Stimulated activated CD4-positive, alpha-beta T cell treated with anti-CD3 and anti-CD28 coated beads, Interleukin-4, amount 100 ng/mL, for 4 hours (primary cell): ENCODE data around the gene RPS15A.
"Not testable (repeated sequence)": the region's sequence is repeated elsewhere in the genome, so short reads cannot be mapped to it uniquely, and the experiment has no call there.

Experiments
- DNase-seq, 2 experiments: peaks; one replicate each; pipeline ENCODE4 v3.0.0-alpha.2; 2020

RPS15A gene

GRCh38 chr16:18796377-18796776 is 6.2 kb upstream of the RPS15A start:
- no peak for DNase-seq

- no peak for DNase-seq
Measured at GRCh38 chr16:18792836-18793433, 2.8 kb upstream of the RPS15A start.

GRCh38 chr16:18789515-18789849 is 652 bp downstream of the RPS15A start:
- no peak for DNase-seq

GRCh38 chr16:18788828-18789514 is 1.2 kb downstream of the RPS15A start:
- DNase-seq = no peak

GRCh38 chr16:18784917-18785623 is 5.1 kb downstream of the RPS15A start:
- no peak for DNase-seq

- no peak for DNase-seq
Measured at GRCh38 chr16:18783430-18784341, 6.4 kb downstream of the RPS15A start.

- no peak for DNase-seq
Measured at GRCh38 chr16:18782697-18783429, 7.3 kb downstream of the RPS15A start.

GRCh38 chr16:18781232-18781631 is 8.9 kb downstream of the RPS15A start:
- DNase-seq = not testable (repeated sequence)

- DNase-seq = not testable (repeated sequence)
Measured at GRCh38 chr16:18780460-18781026, 9.6 kb downstream of the RPS15A start.

- not testable (repeated sequence) for DNase-seq
Measured at GRCh38 chr16:18777664-18778063, 12.5 kb downstream of the RPS15A start.

- not testable (repeated sequence) for DNase-seq
Measured at GRCh38 chr16:18776334-18776733, 13.8 kb downstream of the RPS15A start.

- not testable (repeated sequence) for DNase-seq
Measured at GRCh38 chr16:18774651-18775050, 15.5 kb downstream of the RPS15A start.

GRCh38 chr16:18772171-18772570 is 18.0 kb downstream of the RPS15A start:
- DNase-seq = not testable (repeated sequence)

- DNase-seq = not testable (repeated sequence)
Measured at GRCh38 chr16:18770336-18770962, 19.7 kb downstream of the RPS15A start.

- not testable (repeated sequence) for DNase-seq
Measured at GRCh38 chr16:18767217-18767616, 22.9 kb downstream of the RPS15A start.

GRCh38 chr16:18762713-18763112 is 27.4 kb downstream of the RPS15A start:
- DNase-seq = not testable (repeated sequence)

- DNase-seq = peak; percentile 20 to 39
Measured at GRCh38 chr16:18759598-18760520, 30.3 kb downstream of the RPS15A start.

GRCh38 chr16:18757960-18758660 is 32.0 kb downstream of the RPS15A start:
- DNase-seq = not testable (repeated sequence)

GRCh38 chr16:18756639-18757038 is 33.5 kb downstream of the RPS15A start:
- DNase-seq = not testable (repeated sequence)
